Hepatocyte (in vitro differentiated cells): Measurements from ENCODE around the gene VIPR2. TPM values are rescaled to one million over a fixed set of nuclear protein-coding genes. Genes with fewer than 3 reads are reported as not detected.

Experiments used
- DNase-seq: peaks from one replicate; pipeline ENCODE4 v3.0.0-alpha.2; 2016; ENCODE audit warnings: low spot score
- H2AFZ ChIP-seq: fragments of 200-600 bp; sonication (generic); 2 replicates; pipeline ENCODE4 v1.6.0; 2016; ENCODE audit warnings: antibody characterized with exemption, mild to moderate bottlenecking
- H3K27ac ChIP-seq: fragments of 200-600 bp; sonication (generic); 2 replicates; pipeline ENCODE4 v1.5.1; 2016; ENCODE audit warnings: mild to moderate bottlenecking
- H3K27me3 ChIP-seq: fragments of 200-600 bp; sonication (generic); 2 replicates; pipeline ENCODE4 v1.6.1; 2016
- H3K36me3 ChIP-seq: fragments of 200-600 bp; sonication (generic); replicated peaks from 2 replicates; pipeline ENCODE4 v1.5.1; 2016; ENCODE audit warnings: low read depth; ENCODE audit not compliant: insufficient read depth
- H3K4me1 ChIP-seq: fragments of 200-600 bp; sonication (generic); 2 replicates; pipeline ENCODE4 v1.5.1; 2016; ENCODE audit warnings: mild to moderate bottlenecking, moderate library complexity; ENCODE audit not compliant: insufficient read depth
- H3K4me2 ChIP-seq: fragments of 200-600 bp; sonication (generic); 2 replicates; pipeline ENCODE4 v1.6.0; 2016
- H3K4me3 ChIP-seq: fragments of 200-600 bp; sonication (generic); 2 replicates; pipeline ENCODE4 v1.5.1; 2016; ENCODE audit warnings: mild to moderate bottlenecking
- H3K79me2 ChIP-seq: fragments of 200-600 bp; sonication (generic); 2 replicates; pipeline ENCODE4 v1.6.0; 2017; ENCODE audit warnings: mild to moderate bottlenecking
- H3K9me2 ChIP-seq: fragments of 200-600 bp; sonication (generic); replicated peaks from 2 replicates; pipeline ENCODE4 v1.6.0; 2017; ENCODE audit warnings: mild to moderate bottlenecking; ENCODE audit not compliant: insufficient read depth
- H3K9me3 ChIP-seq: fragments of 200-600 bp; sonication (generic); 2 replicates; pipeline ENCODE4 v1.5.1; 2016; ENCODE audit warnings: low read depth, mild to moderate bottlenecking
- H4K20me1 ChIP-seq: fragments of 200-600 bp; sonication (generic); 2 replicates; pipeline ENCODE4 v1.6.0; 2016; ENCODE audit warnings: mild to moderate bottlenecking; ENCODE audit not compliant: insufficient read depth, poor library complexity, severe bottlenecking
- CTCF ChIP-seq: fragments of 200-600 bp; sonication (generic); IDR thresholded peaks from 2 replicates; pipeline ENCODE4 v1.5.1; 2016; ENCODE audit warnings: antibody characterized with exemption, mild to moderate bottlenecking; ENCODE audit not compliant: poor library complexity
- EZH2 ChIP-seq: fragments of 200-600 bp; sonication (generic); IDR thresholded peaks from 2 replicates; pipeline ENCODE4 v1.6.1; 2016; ENCODE audit warnings: antibody characterized with exemption, mild to moderate bottlenecking, borderline replicate concordance
- EZH2phosphoT487 ChIP-seq: fragments of 200-600 bp; sonication (generic); IDR thresholded peaks from one replicate; pipeline ENCODE4 v1.6.1; 2018; ENCODE audit warnings: antibody characterized with exemption, mild to moderate bottlenecking, low read depth, moderate library complexity; ENCODE audit not compliant: unreplicated experiment, severe bottlenecking
- WGBS: methylation state at CpG from one replicate; pipeline ENCODE4 v1.1.6; 2016; ENCODE audit warnings: low lambda C conversion rate; ENCODE audit errors: missing lambda C conversion rate; 5-methylcytosine and 5-hydroxymethylcytosine counted together
- polyA plus RNA-seq: library from polyadenylated mRNA; unstranded; fragments of >200 nt; fragmentation: Nextera tagmentation; extraction: Ambion mirVana; gene quantifications from 2 replicates; pipeline ENCODE4 v1.2.1, GENCODE V29; 2016
- total RNA-seq: library from RNA; depleted of rRNA; stranded (reverse); fragments of >200 nt; gene quantifications from 2 replicates; pipeline ENCODE4 v1.2.3, GENCODE V29; 2014

VIPR2 gene
- total and polyA plus RNA-seq, 2 experiments from 2014 or later: 2.7 to 3.4 TPM

DNA sequence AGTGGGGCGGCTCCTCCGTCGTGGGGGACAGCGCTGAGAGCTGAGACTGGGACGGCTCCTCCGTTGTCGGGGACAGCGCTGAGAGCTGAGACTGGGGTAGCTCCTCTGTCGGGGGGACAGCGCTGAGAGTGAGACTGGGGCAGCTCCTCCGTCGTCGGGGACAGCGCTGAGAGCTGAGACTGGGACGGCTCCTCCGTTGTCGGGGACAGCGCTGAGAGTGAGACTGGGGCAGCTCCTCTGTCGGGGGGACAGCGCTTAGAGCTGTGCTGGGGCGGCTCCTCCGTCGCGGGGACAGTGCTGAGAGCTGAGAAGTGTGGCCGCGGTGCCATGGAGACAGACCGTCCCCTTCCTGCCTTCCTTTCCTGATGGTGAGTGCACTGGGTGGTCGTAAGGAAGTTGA lies 151.9 kb downstream of the VIPR2 start:
- Histone ChIP-seq H3K9me3 (no peaks in the 10 kb centered on the region), H3K27ac (no peak overlapping the region), H4K20me1 (no peaks in the 10 kb centered on the region), H3K9me2 (no peaks in the 10 kb centered on the region), H3K4me1 (no peaks in the 10 kb centered on the region), H3K79me2 (no peaks in the 10 kb centered on the region), H3K4me3 (no peak overlapping the region), H2AFZ (no peak overlapping the region), H3K27me3 (peaks cover 39% of the 10 kb centered on the region), H3K36me3 (no peaks in the 10 kb centered on the region), H3K4me2 (peak overlapping the region; percentile 54)
- DNase-seq: no peak
- TF ChIP-seq EZH2: peak; percentile 71
- no peak for TF ChIP-seq CTCF
- 27% methylated on average over 14 of the region's 28 CpGs for WGBS

- Histone ChIP-seq H2AFZ (no peak overlapping the region), H3K27me3 (peaks cover 34% of the 10 kb centered on the region), H3K4me3 (no peak overlapping the region), H3K36me3 (no peaks in the 10 kb centered on the region), H4K20me1 (no peaks in the 10 kb centered on the region), H3K9me2 (no peaks in the 10 kb centered on the region), H3K4me1 (no peaks in the 10 kb centered on the region), H3K79me2 (no peaks in the 10 kb centered on the region), H3K9me3 (no peaks in the 10 kb centered on the region), H3K4me2 (no peak overlapping the region), H3K27ac (no peak overlapping the region)
- TF ChIP-seq CTCF (no peak), EZH2 (no peak), EZH2phosphoT487 (no peak)
- DNase-seq: peak; percentile 55
- 58% methylated on average over 21 of the region's 21 CpGs for WGBS
Observed at GRCh38 chr7:158991824-158992621, 152.6 kb downstream of the VIPR2 start.

DNA sequence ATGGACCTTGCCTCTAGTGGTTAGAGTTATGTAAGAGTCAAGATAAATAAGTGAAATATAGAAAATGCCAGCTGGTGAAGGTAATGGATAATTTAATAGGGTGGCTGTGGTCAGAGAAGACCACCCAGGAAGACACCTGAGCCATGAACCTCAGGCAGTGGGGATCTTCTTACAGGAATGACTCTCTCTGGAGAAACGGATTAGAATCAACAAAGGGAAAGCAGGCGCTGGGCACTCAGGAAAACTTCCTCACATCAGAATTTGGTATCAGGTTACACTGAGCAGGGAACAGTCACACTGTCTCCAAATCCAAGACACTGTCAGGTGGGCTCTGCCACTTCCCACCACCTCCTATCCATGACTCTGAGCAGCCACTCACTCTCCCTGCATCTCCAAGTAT lies 155.7 kb downstream of the VIPR2 start:
- H3K27me3 ChIP-seq: peaks cover 27% of the 10 kb centered on the region
- 48% methylated on average over 2 of the region's 2 CpGs for WGBS
- H3K4me2 ChIP-seq: no peak overlapping the region

More for the DNA sequence above, 155.7 kb downstream of the VIPR2 start:
- DNase-seq: no peak
- no peaks in the 10 kb centered on the region for H3K79me2 ChIP-seq
- no peak overlapping the region for H3K4me3 ChIP-seq
- no peaks in the 10 kb centered on the region for H3K36me3 ChIP-seq
- no peak overlapping the region for H3K27ac ChIP-seq
- H3K4me1 ChIP-seq: no peaks in the 10 kb centered on the region
- H2AFZ ChIP-seq: no peak overlapping the region
- TF ChIP-seq EZH2phosphoT487 (no peak), EZH2 (no peak), CTCF (no peak)
- H3K9me3 ChIP-seq: no peaks in the 10 kb centered on the region
- no peaks in the 10 kb centered on the region for H4K20me1 ChIP-seq
- no peaks in the 10 kb centered on the region for H3K9me2 ChIP-seq
